Right lobe of liver (tissue), 6 donors: ENCODE measurements around the gene DIO3. TPM values are rescaled to one million over a fixed set of nuclear protein-coding genes. Genes with fewer than 3 reads are reported as not detected.
A peak's percentile ranks its signal among the peaks of the same experiment; 100 is the strongest.

Experiments
- ATAC-seq, 4 donors: fragments of 200-7000 bp; cut with Tn5 transposase; one replicate each; pipeline ENCODE4 v1.9.1; 2020; ENCODE audit warnings: mild to moderate bottlenecking in 4 of 4, moderate library complexity in 4 of 4
- DNase-seq, 3 donors: peaks; one replicate each; pipeline ENCODE4 v3.0.0-alpha.2; 2020
- H3K27ac ChIP-seq, 3 donors: fragments of 200-600 bp; one replicate each; pipeline ENCODE4 v1.8.0; 2022
- H3K27me3 ChIP-seq, 2 donors: fragments of 200-600 bp; one replicate each; pipeline ENCODE4 v1.8.0; 2022
- H3K36me3 ChIP-seq, 4 donors: fragments of 200-600 bp; sonication (generic) in 1 of 4; one replicate each; pipeline versions ENCODE4 v1.5.1 to v1.8.0; 2017 to 2022; ENCODE audit warnings: control low read depth in 1 of 4
- H3K4me1 ChIP-seq, 4 donors: fragments of 200-600 bp; sonication (generic) in 1 of 4; one replicate each; pipeline versions ENCODE4 v1.5.1 to v1.8.0; 2017 to 2022; ENCODE audit warnings: control low read depth in 1 of 4
- H3K4me3 ChIP-seq, 3 donors: fragments of 200-600 bp; one replicate each; pipeline ENCODE4 v1.8.0; 2022
- H3K9me3 ChIP-seq, 4 donors: fragments of 200-600 bp; sonication (generic) in 1 of 4; one replicate each; pipeline versions ENCODE4 v1.5.1 to v1.8.0; 2017 to 2022; ENCODE audit warnings: control low read depth in 1 of 4
- CTCF ChIP-seq, 4 donors: fragments of 200-600 bp in 3 of 4; fragments of 450-650 bp in 1 of 4; IDR thresholded peaks; one replicate each; pipeline versions ENCODE4 v1.5.1 to v1.8.0; 2016 to 2022; ENCODE audit warnings: antibody characterized with exemption in 4 of 4, mild to moderate bottlenecking in 2 of 4
- POLR2A ChIP-seq: fragments of 450-650 bp; IDR thresholded peaks from one replicate; pipeline ENCODE4 v1.6.1; 2017; ENCODE audit warnings: antibody characterized with exemption, mild to moderate bottlenecking
- WGBS: methylation state at CpG from one replicate; pipeline ENCODE4 v1.1.6; 2018; ENCODE audit warnings: low coverage, low lambda C conversion rate; ENCODE audit not compliant: insufficient coverage; ENCODE audit errors: missing lambda C conversion rate; 5-methylcytosine and 5-hydroxymethylcytosine counted together
- intact Hi-C, 2 donors: fragments of 100-400 bp; cut with DNase I; formaldehyde crosslinking; loops; one replicate each; pipeline versions ENCODE4 v1.11.2 to v1.14.1; 2022
- total RNA-seq, 6 experiments: library from RNA; depleted of rRNA in 2 of 6; stranded (reverse); fragments of >200 nt in 2 of 6; fragmentation: NEBNext Ultra II Directional in 3 of 6; extraction: Animal tissue kit (Norgen Biotek cat#: 25700) in 3 of 6; gene quantifications; one replicate each; pipeline versions ENCODE4 v1.1.0 to v1.2.4, GENCODE V29; 2016 to 2023
- donor health status: DM: no; HTN: yes; CAD: no.
- donor health status: DM: no; HTN: no; CAD: no.
- donor health status: DM: no; HTN: no; CAD: no.
- donor health status: DM: no; HTN: yes; CAD: no.
- donor health status: DM: no; HTN: yes; CAD: no.

The DIO3 gene
- total RNA-seq, 6 experiments from 2014 or later, result 0.39 to 6.4 TPM; not detected in 4

DNA sequence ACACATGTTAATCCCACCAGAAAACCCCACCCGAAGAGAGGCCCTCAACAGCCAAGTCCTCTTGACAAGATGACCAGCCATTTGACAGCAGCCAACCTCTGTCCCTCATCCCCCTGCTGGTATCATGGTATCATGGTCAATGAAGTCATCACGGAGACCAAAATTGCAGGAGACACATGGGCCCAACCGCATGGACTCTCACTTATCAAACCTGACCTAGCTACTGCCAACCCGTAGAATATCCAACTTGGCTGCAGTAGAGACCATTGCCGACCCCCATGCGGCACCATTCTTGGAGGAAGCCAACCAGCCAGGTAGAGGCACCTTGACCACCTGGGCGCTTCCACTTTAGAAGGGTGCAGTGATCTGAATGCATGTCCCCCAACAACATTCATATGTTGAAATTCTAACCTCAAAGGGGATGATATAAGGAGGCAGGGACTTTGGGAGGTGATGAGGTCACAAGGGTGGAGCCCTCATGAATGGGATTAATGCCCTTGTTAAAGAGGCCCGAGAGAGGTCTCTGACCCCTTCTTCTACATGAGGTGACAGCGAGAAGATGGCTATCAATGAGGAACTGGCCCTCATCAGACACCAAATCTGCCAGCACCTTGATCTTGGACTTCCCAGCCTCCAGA, 33.3 kb downstream of the DIO3 start:
- Histone ChIP-seq H3K4me1 (no peaks in the 10 kb centered on the region), H3K4me3 (no peak overlapping the region), H3K9me3 (no peaks in the 10 kb centered on the region), H3K27ac (no peak overlapping the region), H3K36me3 (no peaks in the 10 kb centered on the region), H3K27me3 (no peaks in the 10 kb centered on the region)
- intact Hi-C loops, result no loop called here
- 77% methylated on average over 5 of the region's 9 CpGs for WGBS
- no peak for ATAC-seq
- TF ChIP-seq POLR2A, result no peak
- TF ChIP-seq CTCF (IDR thresholded peaks at IDR 0.05), result no peak
- DNase-seq, result peak in 1 of 3 donors; percentile 21

GRCh38 chr14:101595349-101595748, 34.1 kb downstream of the DIO3 start:
- no peak for TF ChIP-seq CTCF (IDR thresholded peaks at IDR 0.05)
- no peak for TF ChIP-seq POLR2A
- Histone ChIP-seq H3K27ac (no peak overlapping the region), H3K9me3 (no peaks in the 10 kb centered on the region), H3K36me3 (no peaks in the 10 kb centered on the region), H3K4me3 (no peak overlapping the region), H3K27me3 (no peaks in the 10 kb centered on the region), H3K4me1 (no peaks in the 10 kb centered on the region)
- no CpG with 5 or more reads among the region's 4 CpGs for WGBS
- ATAC-seq (no peak), DNase-seq (no peak)
- intact Hi-C loops, result no loop called here

GRCh38 chr14:101595887-101596721, 34.8 kb downstream of the DIO3 start:
- no peak overlapping the region for H3K4me3 ChIP-seq
- no peaks in the 10 kb centered on the region for H3K27me3 ChIP-seq
- no peak for TF ChIP-seq POLR2A
- no peak for TF ChIP-seq CTCF (IDR thresholded peaks at IDR 0.05)
- H3K27ac ChIP-seq, result no peak overlapping the region
- no peaks in the 10 kb centered on the region for H3K9me3 ChIP-seq
- ATAC-seq (no peak), DNase-seq (peak in 1 of 3 donors; percentile 31)
- H3K4me1 ChIP-seq, result no peaks in the 10 kb centered on the region
- no peaks in the 10 kb centered on the region for H3K36me3 ChIP-seq
- intact Hi-C loops, result no loop called here
- 37% methylated on average over 6 of the region's 8 CpGs for WGBS

DNA sequence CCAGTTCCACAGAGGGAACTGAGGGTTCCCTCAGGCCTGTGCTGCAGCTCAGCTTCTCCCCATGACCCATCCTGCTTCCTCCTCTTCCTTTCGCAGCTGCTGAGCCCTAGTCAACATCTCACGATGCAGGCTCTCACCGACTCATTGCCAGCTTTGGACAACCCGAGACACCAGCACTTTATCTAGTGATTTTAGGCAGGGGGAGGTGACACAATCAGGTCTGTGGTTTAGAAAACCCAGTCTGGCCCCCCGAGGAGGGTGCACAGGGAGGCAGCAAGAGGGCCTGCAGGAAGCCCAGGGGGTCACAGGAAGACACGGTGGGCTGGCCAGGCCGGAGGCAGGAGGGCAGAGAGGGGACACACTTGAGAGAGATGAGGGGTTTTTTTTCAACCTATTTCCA, 35.4 kb downstream of the DIO3 start:
- ATAC-seq (no peak), DNase-seq (peak in 1 of 3 donors; percentile 29)
- TF ChIP-seq CTCF (IDR thresholded peaks at IDR 0.05) (no peak), POLR2A (no peak)
- H3K9me3 ChIP-seq, result no peaks in the 10 kb centered on the region
- intact Hi-C loops, result no loop called here
- no peak overlapping the region for H3K4me3 ChIP-seq
- 48% methylated on average over 5 of the region's 7 CpGs for WGBS
- H3K27me3 ChIP-seq, result no peaks in the 10 kb centered on the region
- no peaks in the 10 kb centered on the region for H3K4me1 ChIP-seq
- no peak overlapping the region for H3K27ac ChIP-seq
- no peaks in the 10 kb centered on the region for H3K36me3 ChIP-seq
